ACC112 (cell line): ENCODE measurements around the gene C1R.
"Not testable (repeated sequence)": the region's sequence is repeated elsewhere in the genome, so short reads cannot be mapped to it uniquely, and the experiment has no call there.

Experiments used
- H2AFZ ChIP-seq: fragments of 200-600 bp; sonication (generic); one replicate; pipeline ENCODE4 v1.6.0; 2017; ENCODE audit warnings: antibody characterized with exemption, low read length; ENCODE audit not compliant: unreplicated experiment
- H3K27ac ChIP-seq: fragments of 200-600 bp; sonication (generic); 2 replicates; pipeline ENCODE4 v1.5.1; 2014; ENCODE audit warnings: low read depth, mild to moderate bottlenecking, antibody characterized with exemption, low read length, moderate library complexity
- H3K27me3 ChIP-seq: fragments of 200-600 bp; sonication (generic); 2 replicates; pipeline ENCODE4 v1.6.1; 2014; ENCODE audit warnings: mild to moderate bottlenecking, antibody characterized with exemption, low read length, moderate library complexity, mixed read lengths; ENCODE audit not compliant: insufficient read depth
- H3K36me3 ChIP-seq: fragments of 200-600 bp; sonication (generic); 2 replicates; pipeline ENCODE4 v1.6.1; 2016; ENCODE audit warnings: mild to moderate bottlenecking, antibody characterized with exemption, low read length, moderate library complexity, mixed read lengths; ENCODE audit not compliant: insufficient read depth
- H3K4me1 ChIP-seq: fragments of 200-600 bp; sonication (generic); one replicate; pipeline ENCODE4 v1.6.1; 2016; ENCODE audit warnings: low read length, mixed read lengths; ENCODE audit not compliant: insufficient read depth, unreplicated experiment, control insufficient read depth
- H3K4me3 ChIP-seq: fragments of 200-600 bp; sonication (generic); 2 replicates; pipeline ENCODE4 v1.5.1; 2014; ENCODE audit warnings: mild to moderate bottlenecking, low read depth, low read length
- H3K79me2 ChIP-seq: fragments of 200-600 bp; sonication (generic); one replicate; pipeline ENCODE4 v1.6.0; 2016; ENCODE audit warnings: low read length; ENCODE audit not compliant: control insufficient read depth, unreplicated experiment, insufficient read depth

The C1R gene

GRCh38 chr12:7037411-7037810 is 54.8 kb downstream of the C1R start:
- not testable (repeated sequence) for H2AFZ ChIP-seq, H3K79me2 ChIP-seq, H3K36me3 ChIP-seq, H3K4me3 ChIP-seq, H3K27ac ChIP-seq, H3K4me1 ChIP-seq
- peaks cover 14% of the 10 kb centered on the region; the same call in 1 of the 2 replicates for H3K27me3 ChIP-seq

GRCh38 chr12:7035463-7035862 is 56.8 kb downstream of the C1R start:
- H3K79me2 ChIP-seq, result no peaks in the 10 kb centered on the region
- H3K36me3 ChIP-seq, result no peaks in the 10 kb centered on the region
- H3K27me3 ChIP-seq, result peaks cover 15% of the 10 kb centered on the region; the same call in 1 of the 2 replicates
- no peak overlapping the region for H2AFZ ChIP-seq
- H3K4me3 ChIP-seq, result no peak overlapping the region
- no peaks in the 10 kb centered on the region for H3K4me1 ChIP-seq
- H3K27ac ChIP-seq, result no peak overlapping the region

GRCh38 chr12:7034464-7034863 is 57.8 kb downstream of the C1R start:
- H3K27ac ChIP-seq, result no peak overlapping the region
- H3K36me3 ChIP-seq, result no peaks in the 10 kb centered on the region
- H2AFZ ChIP-seq, result no peak overlapping the region
- peaks cover 15% of the 10 kb centered on the region; the same call in 1 of the 2 replicates for H3K27me3 ChIP-seq
- H3K4me3 ChIP-seq, result no peak overlapping the region
- H3K4me1 ChIP-seq, result no peaks in the 10 kb centered on the region
- no peaks in the 10 kb centered on the region for H3K79me2 ChIP-seq

GRCh38 chr12:7032990-7033389 is 59.3 kb downstream of the C1R start:
- H3K4me1 ChIP-seq, result no peaks in the 10 kb centered on the region
- no peak overlapping the region for H2AFZ ChIP-seq
- no peaks in the 10 kb centered on the region for H3K36me3 ChIP-seq

GRCh38 chr12:7031306-7031705 is 60.9 kb downstream of the C1R start:
- Histone ChIP-seq H3K79me2 (no peaks in the 10 kb centered on the region), H3K4me3 (no peak overlapping the region), H3K4me1 (no peaks in the 10 kb centered on the region), H3K27ac (no peak overlapping the region), H3K27me3 (peaks cover 15% of the 10 kb centered on the region; the same call in 1 of the 2 replicates), H2AFZ (no peak overlapping the region), H3K36me3 (no peaks in the 10 kb centered on the region)

More at GRCh38 chr12:7032990-7033389, 59.3 kb downstream of the C1R start:
- Histone ChIP-seq H3K27me3 (peaks cover 15% of the 10 kb centered on the region; the same call in 1 of the 2 replicates), H3K79me2 (no peaks in the 10 kb centered on the region), H3K4me3 (no peak overlapping the region), H3K27ac (no peak overlapping the region)
